Ovary (tissue), 3 donors: Measurements from ENCODE around the gene PLB1.

ENCODE experiments used
- CTCF ChIP-seq, 3 donors: fragments of 450-650 bp in 2 of 3; fragments of 200-600 bp in 1 of 3; IDR thresholded peaks; one replicate each; pipeline versions ENCODE4 v1.5.1 to v1.8.0; 2016 to 2022; ENCODE audit warnings: antibody characterized with exemption in 3 of 3, mild to moderate bottlenecking in 1 of 3
- EP300 ChIP-seq: sonication (generic); formaldehyde crosslinking; IDR thresholded peaks from one replicate; pipeline ENCODE4 v1.6.1; 2017; ENCODE audit warnings: antibody characterized with exemption
- POLR2A ChIP-seq: fragments of 450-650 bp; IDR thresholded peaks from one replicate; pipeline ENCODE4 v1.6.1; 2017; ENCODE audit warnings: antibody characterized with exemption, mild to moderate bottlenecking, moderate library complexity
- donor health status: DM: no; HTN: no; CAD: no.

- no peak for TF ChIP-seq EP300
- no peak for TF ChIP-seq CTCF (IDR thresholded peaks at IDR 0.05)
- no peak for TF ChIP-seq POLR2A
Observed at GRCh38 chr2:28661589-28662001, 165.7 kb downstream of the PLB1 start.
